Activated T-helper 1 cell treated with anti-CD3 and anti-CD28 coated beads, Interleukin-2, amount 50 U/mL, for 16 hours (primary cell): ENCODE results near the gene TNFRSF1B.
A peak's percentile ranks its signal among the peaks of the same experiment; 100 is the strongest.

Experiments
- DNase-seq, 2 donors: peaks; one replicate each; pipeline ENCODE4 v3.0.0-alpha.2; 2020; ENCODE audit warnings: low read depth in 1 of 2, low spot score in 1 of 2

TNFRSF1B gene

GRCh38 chr1:12189328-12189682 lies 22.5 kb downstream of the TNFRSF1B start:
- no peak for DNase-seq

- no peak for DNase-seq
Observed at GRCh38 chr1:12191242-12192032, 24.6 kb downstream of the TNFRSF1B start.

- no peak for DNase-seq
Observed at GRCh38 chr1:12194666-12195216, 27.9 kb downstream of the TNFRSF1B start.

GRCh38 chr1:12195416-12195815 lies 28.6 kb downstream of the TNFRSF1B start:
- DNase-seq: no peak

GRCh38 chr1:12196641-12197482 lies 30.1 kb downstream of the TNFRSF1B start:
- no peak for DNase-seq

- DNase-seq: no peak
Observed at GRCh38 chr1:12197483-12197880, 30.7 kb downstream of the TNFRSF1B start.

GRCh38 chr1:12200208-12200607 lies 33.4 kb downstream of the TNFRSF1B start:
- no peak for DNase-seq

GRCh38 chr1:12201352-12202189 lies 34.8 kb downstream of the TNFRSF1B start:
- no peak for DNase-seq

- DNase-seq: no peak
Observed at GRCh38 chr1:12202190-12202497, 35.4 kb downstream of the TNFRSF1B start.

GRCh38 chr1:12202577-12202976 lies 35.8 kb downstream of the TNFRSF1B start:
- DNase-seq: no peak

- DNase-seq: no peak
Observed at GRCh38 chr1:12203216-12204007, 36.6 kb downstream of the TNFRSF1B start.

- DNase-seq: no peak
Observed at GRCh38 chr1:12204140-12204539, 37.3 kb downstream of the TNFRSF1B start.

GRCh38 chr1:12204754-12205658 lies 38.2 kb downstream of the TNFRSF1B start:
- DNase-seq: no peak

- DNase-seq: no peak
Observed at GRCh38 chr1:12206238-12206637, 39.4 kb downstream of the TNFRSF1B start.

GRCh38 chr1:12206792-12207424 lies 40.1 kb downstream of the TNFRSF1B start:
- no peak for DNase-seq

GRCh38 chr1:12208271-12208670 lies 41.5 kb downstream of the TNFRSF1B start:
- no peak for DNase-seq

GRCh38 chr1:12208764-12209494 lies 42.1 kb downstream of the TNFRSF1B start:
- DNase-seq: peak; percentile 76 to 83

GRCh38 chr1:12209495-12209832 lies 42.7 kb downstream of the TNFRSF1B start:
- DNase-seq: no peak
